BLaER1 (cell line): ENCODE results near the gene CRPPA.

Experiments
- H3K27ac ChIP-seq: shearing (Covaris generic); formaldehyde crosslinking; 2 replicates; pipeline ENCODE4 v1.8.1; 2022
- H3K27me3 ChIP-seq: shearing (Covaris generic); formaldehyde crosslinking; 2 replicates; pipeline ENCODE4 v1.8.1; 2022
- H3K36me3 ChIP-seq: shearing (Covaris generic); formaldehyde crosslinking; 2 replicates; pipeline ENCODE4 v1.8.1; 2022
- H3K4me1 ChIP-seq: shearing (Covaris generic); formaldehyde crosslinking; 2 replicates; pipeline ENCODE4 v1.8.1; 2022
- H3K4me2 ChIP-seq: shearing (Covaris generic); formaldehyde crosslinking; 2 replicates; pipeline ENCODE4 v1.8.1; 2022
- H3K4me3 ChIP-seq: shearing (Covaris generic); formaldehyde crosslinking; 2 replicates; pipeline ENCODE4 v1.8.1; 2022
- H3K9ac ChIP-seq: shearing (Covaris generic); formaldehyde crosslinking; 2 replicates; pipeline ENCODE4 v1.8.1; 2022
- H3K9me3 ChIP-seq: shearing (Covaris generic); formaldehyde crosslinking; 2 replicates; pipeline ENCODE4 v1.8.1; 2022
- H4K20me1 ChIP-seq: shearing (Covaris generic); formaldehyde crosslinking; 2 replicates; pipeline ENCODE4 v1.8.1; 2022
- Cebpa-rat ChIP-seq: shearing (Covaris generic); IDR thresholded peaks from 2 replicates; pipeline ENCODE4 v1.8.1; 2022

Gene CRPPA

DNA sequence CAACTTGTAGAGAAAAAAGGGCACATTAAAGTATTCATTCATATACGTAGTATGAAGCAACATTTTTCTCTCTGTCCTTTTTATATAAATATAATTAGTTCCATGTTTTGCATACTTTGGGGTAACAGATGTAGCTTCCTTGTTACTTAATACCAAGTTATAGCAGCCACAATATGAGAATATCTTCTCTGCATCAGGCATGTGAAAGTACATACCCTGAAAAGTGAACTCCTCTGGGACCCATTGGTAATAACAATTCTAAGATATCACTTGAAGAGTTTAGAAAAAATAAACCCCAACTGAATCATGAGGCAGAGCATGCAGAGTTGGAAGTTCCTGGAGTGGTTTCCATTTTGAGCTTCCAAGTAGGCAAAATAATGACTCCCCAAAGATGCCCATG, 2.4 kb upstream of the CRPPA start:
- no peaks in the 10 kb centered on the region for H3K27me3 ChIP-seq
- no peak for TF ChIP-seq Cebpa-rat

DNA sequence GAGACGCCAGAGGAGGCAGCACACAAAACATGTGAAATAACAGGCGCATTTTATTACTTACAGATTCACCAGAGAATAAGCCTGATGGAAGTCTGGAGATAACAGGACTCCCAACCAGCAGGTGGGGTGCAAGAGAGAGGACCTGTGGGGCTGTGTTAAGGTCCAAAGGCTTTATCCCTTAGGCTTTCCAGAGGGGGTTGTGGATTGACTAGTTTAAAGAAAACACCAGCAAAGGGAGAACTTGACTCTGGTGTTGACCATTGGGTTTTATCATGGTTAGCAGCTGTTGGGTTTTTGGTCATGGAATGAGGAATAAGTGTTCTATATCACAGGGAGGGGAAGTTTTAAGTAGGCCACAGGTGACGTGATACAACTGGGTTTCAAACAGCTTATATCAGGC, 1.6 kb upstream of the CRPPA start:
- peaks cover 12% of the 10 kb centered on the region for H3K4me1 ChIP-seq
- no peaks in the 10 kb centered on the region for H3K36me3 ChIP-seq
- H3K27me3 ChIP-seq = no peaks in the 10 kb centered on the region
- H3K4me2 ChIP-seq = no peak overlapping the region
- no peak overlapping the region for H3K4me3 ChIP-seq
- H3K9me3 ChIP-seq = no peaks in the 10 kb centered on the region
- H4K20me1 ChIP-seq = no peaks in the 10 kb centered on the region
- no peak overlapping the region for H3K27ac ChIP-seq
- no peak overlapping the region for H3K9ac ChIP-seq
- no peak for TF ChIP-seq Cebpa-rat

More for the DNA sequence above, 2.4 kb upstream of the CRPPA start:
- Histone ChIP-seq H3K4me3 (no peak overlapping the region), H3K27ac (no peak overlapping the region), H3K4me2 (no peak overlapping the region), H4K20me1 (no peaks in the 10 kb centered on the region), H3K4me1 (peaks cover 12% of the 10 kb centered on the region), H3K36me3 (no peaks in the 10 kb centered on the region), H3K9ac (no peak overlapping the region), H3K9me3 (no peaks in the 10 kb centered on the region)

DNA sequence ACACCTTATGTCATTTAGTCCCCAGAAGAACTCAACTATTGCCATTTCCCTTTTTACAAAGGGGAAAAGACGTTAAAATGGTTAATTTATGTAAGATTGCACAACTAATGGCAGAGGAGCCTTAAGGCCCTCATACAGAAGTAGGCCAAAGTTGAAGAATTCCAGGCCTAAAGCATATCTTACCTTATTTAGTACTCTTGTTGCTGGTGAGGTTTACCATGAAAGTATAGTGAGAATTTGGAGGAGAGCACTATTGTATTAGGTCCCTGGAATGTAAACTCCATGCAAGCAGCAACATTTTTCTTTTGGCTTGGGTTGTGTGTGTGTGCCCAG, 731 bp upstream of the CRPPA start:
- Histone ChIP-seq H3K9ac (no peak overlapping the region), H3K36me3 (no peaks in the 10 kb centered on the region), H3K9me3 (no peaks in the 10 kb centered on the region), H3K4me3 (no peak overlapping the region), H3K4me2 (peak overlapping the region; percentile 82; the same call in 1 of the 2 replicates), H3K27ac (no peak overlapping the region), H4K20me1 (no peaks in the 10 kb centered on the region), H3K4me1 (peaks cover 18% of the 10 kb centered on the region), H3K27me3 (no peaks in the 10 kb centered on the region)
- no peak for TF ChIP-seq Cebpa-rat

DNA sequence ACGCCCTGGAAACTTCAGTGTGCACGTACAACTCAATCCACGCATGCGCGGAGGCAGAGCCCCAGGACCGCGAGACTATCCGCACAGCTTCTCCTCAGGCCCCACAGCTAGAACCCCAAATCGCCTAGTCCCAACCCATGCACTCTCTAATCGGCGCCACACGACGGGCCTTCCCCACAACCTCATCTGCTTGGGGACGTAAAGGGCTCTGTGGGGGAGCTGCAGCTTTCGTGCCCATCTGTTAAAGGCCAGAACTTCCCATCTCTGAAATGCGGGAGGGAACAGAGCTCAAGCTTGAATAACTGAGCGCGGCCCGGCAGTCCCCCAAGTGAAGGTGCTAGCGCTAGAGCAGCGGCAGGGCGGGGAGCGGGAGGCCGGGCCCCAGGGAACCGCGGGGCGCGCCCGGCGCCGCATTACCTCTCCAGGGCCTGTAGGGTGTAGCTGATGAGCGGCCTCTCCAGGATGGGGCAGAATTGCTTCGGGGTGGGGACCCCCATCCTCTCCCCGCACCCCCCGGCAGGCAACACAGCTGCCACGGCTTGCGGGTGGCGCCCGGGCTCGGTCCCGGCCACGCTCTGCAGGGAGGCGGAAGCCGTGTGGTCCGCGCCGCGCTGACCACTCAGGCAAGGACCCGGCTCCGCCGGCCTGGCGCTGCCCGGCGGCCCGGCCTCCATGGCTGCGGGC, 547 bp downstream of the CRPPA start:
- Histone ChIP-seq H3K9me3 (no peaks in the 10 kb centered on the region), H3K4me2 (peak overlapping the region; percentile 82), H3K9ac (peak overlapping the region; percentile 87), H3K27ac (peak overlapping the region; percentile 89), H3K36me3 (no peaks in the 10 kb centered on the region), H3K27me3 (no peaks in the 10 kb centered on the region), H3K4me3 (peak overlapping the region; percentile 79), H3K4me1 (peaks cover 25% of the 10 kb centered on the region), H4K20me1 (no peaks in the 10 kb centered on the region)
- TF ChIP-seq Cebpa-rat = no peak

DNA sequence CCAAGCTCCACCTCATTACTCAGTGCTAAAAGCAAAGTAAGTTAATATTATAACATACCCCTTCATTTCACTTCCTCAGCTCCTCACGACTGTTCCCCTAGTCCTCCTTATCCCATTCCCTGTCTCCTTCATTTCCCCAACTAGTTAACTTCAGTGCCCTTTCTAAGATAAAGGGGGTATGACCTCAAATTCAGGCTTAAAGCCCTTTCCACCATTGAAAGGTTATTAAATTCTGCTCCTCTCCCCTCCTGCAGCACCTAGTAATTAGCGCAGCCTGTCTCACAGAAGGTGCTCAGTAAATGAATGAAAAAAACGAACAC, 1.0 kb downstream of the CRPPA start:
- no peak for TF ChIP-seq Cebpa-rat
- H3K4me3 ChIP-seq = peak overlapping the region; percentile 79
- peaks cover 25% of the 10 kb centered on the region for H3K4me1 ChIP-seq
- peak overlapping the region; percentile 82 for H3K4me2 ChIP-seq
- no peaks in the 10 kb centered on the region for H3K36me3 ChIP-seq
- no peaks in the 10 kb centered on the region for H3K27me3 ChIP-seq
- peak overlapping the region; percentile 87 for H3K9ac ChIP-seq
- H4K20me1 ChIP-seq = no peaks in the 10 kb centered on the region
- peak overlapping the region; percentile 89; the same call in 1 of the 2 replicates for H3K27ac ChIP-seq
- no peaks in the 10 kb centered on the region for H3K9me3 ChIP-seq

DNA sequence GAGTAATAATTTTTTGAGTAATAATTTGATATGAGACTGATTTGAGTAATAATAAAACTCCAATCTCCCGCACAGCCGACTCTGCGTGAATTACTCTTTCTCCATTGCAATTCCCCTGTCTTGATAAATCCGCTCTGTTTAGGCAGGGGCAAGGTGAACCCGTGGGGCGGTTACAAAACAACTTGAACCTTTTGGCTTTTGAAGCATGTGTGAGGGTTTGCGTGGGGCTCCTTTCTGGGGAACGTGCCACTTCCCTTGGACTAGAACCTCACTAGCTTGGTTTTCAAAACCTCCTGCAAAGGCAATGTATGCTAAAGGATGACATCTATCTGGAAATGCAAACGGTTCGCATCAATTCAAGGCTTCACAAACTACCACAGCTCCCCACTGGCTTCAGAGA, 1.5 kb downstream of the CRPPA start:
- Histone ChIP-seq H3K9me3 (no peaks in the 10 kb centered on the region), H4K20me1 (no peaks in the 10 kb centered on the region), H3K9ac (peak overlapping the region; percentile 87; the same call in 1 of the 2 replicates), H3K4me1 (peaks cover 25% of the 10 kb centered on the region), H3K4me2 (peak overlapping the region; percentile 82), H3K36me3 (no peaks in the 10 kb centered on the region), H3K27ac (0 out of 2 replicates have a peak overlapping the region, but pooled peaks have one; percentile 89), H3K4me3 (peak overlapping the region; percentile 79; the same call in 1 of the 2 replicates), H3K27me3 (no peaks in the 10 kb centered on the region)
- TF ChIP-seq Cebpa-rat = no peak

DNA sequence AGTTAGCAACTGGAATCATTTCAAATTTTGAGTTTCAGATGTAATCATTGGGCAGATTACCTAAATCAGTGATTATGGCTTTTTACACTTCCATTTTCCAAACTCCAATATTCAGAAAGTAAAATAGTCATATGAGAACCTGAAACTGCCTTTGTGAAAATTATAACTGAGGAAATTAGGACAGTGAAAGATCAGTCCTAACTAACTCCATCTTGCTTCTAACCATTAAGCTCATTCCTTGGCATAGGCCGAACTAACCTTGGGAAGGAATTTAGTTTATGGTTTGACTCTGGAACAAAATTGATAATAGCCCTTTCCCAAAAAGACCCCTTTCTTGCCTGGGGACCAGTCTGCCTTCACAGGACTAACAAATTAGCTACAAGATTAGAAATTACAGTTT, 2.2 kb downstream of the CRPPA start:
- H3K36me3 ChIP-seq = no peaks in the 10 kb centered on the region
- no peaks in the 10 kb centered on the region for H4K20me1 ChIP-seq
- TF ChIP-seq Cebpa-rat = no peak
- H3K4me3 ChIP-seq = no peak overlapping the region
- H3K9me3 ChIP-seq = no peaks in the 10 kb centered on the region
- no peak overlapping the region for H3K27ac ChIP-seq
- H3K4me2 ChIP-seq = no peak overlapping the region
- no peaks in the 10 kb centered on the region for H3K27me3 ChIP-seq
- H3K9ac ChIP-seq = no peak overlapping the region
- H3K4me1 ChIP-seq = peaks cover 25% of the 10 kb centered on the region

DNA sequence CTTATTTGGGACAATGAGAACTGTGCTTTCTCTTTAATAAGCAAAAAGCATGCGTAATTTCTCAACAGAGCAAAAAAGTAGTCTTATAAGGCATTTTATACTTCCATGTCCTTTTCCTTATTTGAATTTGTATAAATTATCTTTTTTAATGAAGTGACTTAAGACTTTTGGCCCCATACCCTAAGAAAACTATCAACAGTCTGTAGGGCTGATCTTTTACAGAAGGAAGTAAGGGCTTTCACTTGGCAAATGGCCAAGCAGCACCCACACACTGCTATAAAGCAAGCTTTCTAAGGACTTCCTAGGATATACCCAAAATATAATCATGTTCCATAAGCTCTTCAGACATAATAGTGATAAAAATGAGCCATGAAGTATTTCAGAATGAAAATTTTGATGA, 3.4 kb downstream of the CRPPA start:
- TF ChIP-seq Cebpa-rat = no peak
- no peaks in the 10 kb centered on the region for H4K20me1 ChIP-seq
- no peak overlapping the region for H3K9ac ChIP-seq
- H3K9me3 ChIP-seq = no peaks in the 10 kb centered on the region
- no peak overlapping the region for H3K4me3 ChIP-seq
- H3K27ac ChIP-seq = no peak overlapping the region
- H3K27me3 ChIP-seq = no peaks in the 10 kb centered on the region
- H3K36me3 ChIP-seq = no peaks in the 10 kb centered on the region
- H3K4me2 ChIP-seq = no peak overlapping the region
- peaks cover 25% of the 10 kb centered on the region for H3K4me1 ChIP-seq

DNA sequence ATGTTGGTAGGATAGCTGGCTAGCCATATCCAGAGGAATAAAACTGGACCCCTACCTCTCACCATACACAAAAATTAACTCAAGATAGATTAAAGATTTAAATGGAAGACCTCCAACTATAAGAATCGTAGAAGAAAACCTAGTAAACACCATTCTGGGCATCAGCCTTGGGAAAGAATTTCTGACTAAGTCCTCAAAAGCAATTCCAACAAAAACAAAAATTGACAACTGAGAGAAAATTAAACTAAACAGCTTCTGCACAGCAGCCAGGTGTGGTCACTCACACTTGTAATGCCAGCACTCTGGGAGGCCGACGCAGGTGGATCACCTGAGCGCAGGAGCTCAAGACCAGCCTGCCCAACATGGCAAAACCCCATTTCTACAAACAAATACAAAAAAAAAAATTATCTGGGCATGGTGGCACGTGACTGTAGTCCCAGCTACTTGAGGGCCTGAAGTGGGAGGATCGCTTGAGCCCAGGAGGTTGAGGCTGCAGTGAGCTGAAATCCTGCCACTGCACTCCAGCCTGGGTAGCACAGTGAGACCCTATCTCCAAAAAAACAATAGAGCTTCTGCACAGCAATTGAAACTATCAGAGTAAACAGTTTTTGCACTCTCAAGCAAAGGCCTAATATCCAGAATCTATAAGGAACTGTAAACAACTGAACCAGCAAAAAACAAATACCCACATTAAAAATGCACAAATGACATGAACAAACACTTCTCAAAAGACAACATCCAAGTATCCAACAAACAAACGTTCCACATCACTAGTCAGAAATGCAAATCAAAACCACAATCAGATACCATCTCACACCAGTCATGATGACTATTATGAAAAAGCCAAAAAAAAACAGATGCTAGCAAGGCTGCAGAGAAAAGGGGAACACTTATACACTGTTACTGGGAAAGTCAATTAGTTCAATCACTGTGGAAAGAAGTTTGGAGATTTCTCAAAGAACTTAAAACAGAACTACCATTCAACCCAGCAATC, 4.8 kb downstream of the CRPPA start:
- Histone ChIP-seq H3K9ac (no peak overlapping the region), H3K27ac (no peak overlapping the region), H3K4me2 (peak overlapping the region; percentile 33), H3K4me3 (no peak overlapping the region), H4K20me1 (no peaks in the 10 kb centered on the region), H3K4me1 (peaks cover 22% of the 10 kb centered on the region), H3K9me3 (no peaks in the 10 kb centered on the region), H3K27me3 (no peaks in the 10 kb centered on the region), H3K36me3 (no peaks in the 10 kb centered on the region)
- no peak for TF ChIP-seq Cebpa-rat
